Fibroblast of pulmonary artery (primary cell): ENCODE data around the gene HAGHL.

Source experiments
- DNase-seq: peaks from one replicate; pipeline ENCODE4 v3.0.0-alpha.2; 2010; ENCODE audit warnings: low read depth
- H3K4me3 ChIP-seq: replicated peaks from 2 replicates; pipeline ENCODE4 v1.5.1; 2011; ENCODE audit warnings: low read depth, mild to moderate bottlenecking, control low read depth, low read length, moderate library complexity
- CTCF ChIP-seq: IDR thresholded peaks from 2 replicates; pipeline ENCODE4 v1.5.1; 2011; ENCODE audit warnings: mild to moderate bottlenecking, control low read depth, low read length, inconsistent platforms; ENCODE audit errors: missing control alignments

HAGHL gene

GRCh38 chr16:680625-680945, 46.3 kb upstream of the HAGHL start:
- DNase-seq: no peak
- peak overlapping the region; percentile 77 for H3K4me3 ChIP-seq
- TF ChIP-seq CTCF: no peak

- TF ChIP-seq CTCF: no peak
- peak; percentile 45 for DNase-seq
- H3K4me3 ChIP-seq: peak overlapping the region; percentile 77
These were observed 45.8 kb upstream of the HAGHL start for GRCh38 chr16:680967-681745.

GRCh38 chr16:681746-682427, 45.0 kb upstream of the HAGHL start:
- peak overlapping the region; percentile 77 for H3K4me3 ChIP-seq
- DNase-seq: no peak

GRCh38 chr16:682493-683395, 44.2 kb upstream of the HAGHL start:
- DNase-seq: no peak
- H3K4me3 ChIP-seq: peak overlapping the region; percentile 57
- TF ChIP-seq CTCF: no peak

More at GRCh38 chr16:681746-682427, 45.0 kb upstream of the HAGHL start:
- TF ChIP-seq CTCF: no peak

GRCh38 chr16:683396-684070, 43.4 kb upstream of the HAGHL start:
- peak overlapping the region; percentile 57 for H3K4me3 ChIP-seq
- no peak for DNase-seq
- no peak for TF ChIP-seq CTCF

- peak; percentile 95 for DNase-seq
- peak within 1 kb of the TSS; percentile 57 for H3K4me3 ChIP-seq
- TF ChIP-seq CTCF: no peak
These were observed 42.7 kb upstream of the HAGHL start, which contains the start of gene JMJD8 for GRCh38 chr16:684071-684794. Gene JMJD8 (minus strand): TSS chr16:684334. CDS start chr16:684319, 15 bp downstream.
